ENCODE data around the gene RNF214.

DNA sequence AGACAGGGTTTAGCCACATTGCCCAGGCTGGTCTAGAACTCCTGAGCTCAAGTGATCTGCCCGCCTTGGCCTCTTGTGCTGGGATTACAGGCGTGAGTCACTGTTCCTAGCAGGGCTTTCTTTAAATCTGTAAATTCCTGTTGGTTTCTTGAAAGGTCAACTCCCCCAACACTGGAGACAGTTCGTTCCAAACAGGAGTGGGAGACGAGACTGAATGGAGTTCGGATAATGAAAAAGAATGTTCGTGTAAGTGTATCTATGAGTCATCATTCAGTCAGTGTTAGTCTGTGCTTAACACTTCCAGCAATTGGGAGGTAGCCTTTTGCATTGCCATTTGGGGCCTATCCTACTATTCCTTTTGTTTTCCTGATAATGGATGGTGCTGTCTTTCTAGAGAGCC, 48.7 kb downstream of the RNF214 start:
- TF ChIP-seq, protein P1, sequence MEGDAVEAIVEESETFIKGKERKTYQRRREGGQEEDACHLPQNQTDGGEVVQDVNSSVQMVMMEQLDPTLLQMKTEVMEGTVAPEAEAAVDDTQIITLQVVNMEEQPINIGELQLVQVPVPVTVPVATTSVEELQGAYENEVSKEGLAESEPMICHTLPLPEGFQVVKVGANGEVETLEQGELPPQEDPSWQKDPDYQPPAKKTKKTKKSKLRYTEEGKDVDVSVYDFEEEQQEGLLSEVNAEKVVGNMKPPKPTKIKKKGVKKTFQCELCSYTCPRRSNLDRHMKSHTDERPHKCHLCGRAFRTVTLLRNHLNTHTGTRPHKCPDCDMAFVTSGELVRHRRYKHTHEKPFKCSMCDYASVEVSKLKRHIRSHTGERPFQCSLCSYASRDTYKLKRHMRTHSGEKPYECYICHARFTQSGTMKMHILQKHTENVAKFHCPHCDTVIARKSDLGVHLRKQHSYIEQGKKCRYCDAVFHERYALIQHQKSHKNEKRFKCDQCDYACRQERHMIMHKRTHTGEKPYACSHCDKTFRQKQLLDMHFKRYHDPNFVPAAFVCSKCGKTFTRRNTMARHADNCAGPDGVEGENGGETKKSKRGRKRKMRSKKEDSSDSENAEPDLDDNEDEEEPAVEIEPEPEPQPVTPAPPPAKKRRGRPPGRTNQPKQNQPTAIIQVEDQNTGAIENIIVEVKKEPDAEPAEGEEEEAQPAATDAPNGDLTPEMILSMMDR (IDR thresholded peaks at IDR 0.05; ENCODE audit: poor library complexity) = no peak
- TF ChIP-seq EZH2phosphoT487 (IDR thresholded peaks at IDR 0.05; ENCODE audit: low read depth, severe bottlenecking, unreplicated experiment) = no peak
- TF ChIP-seq EZH2 (IDR thresholded peaks at IDR 0.05; ENCODE audit: borderline replicate concordance) = no peak

Measured in hepatocyte (in vitro differentiated cells).